ENCODE data around the gene FOSL2. TPM values are rescaled to one million over a fixed set of nuclear protein-coding genes. Genes with fewer than 3 reads are reported as not detected.

FOSL2 gene
- total RNA-seq, 1 experiment from 2014 or later, result 53.7 TPM

DNA sequence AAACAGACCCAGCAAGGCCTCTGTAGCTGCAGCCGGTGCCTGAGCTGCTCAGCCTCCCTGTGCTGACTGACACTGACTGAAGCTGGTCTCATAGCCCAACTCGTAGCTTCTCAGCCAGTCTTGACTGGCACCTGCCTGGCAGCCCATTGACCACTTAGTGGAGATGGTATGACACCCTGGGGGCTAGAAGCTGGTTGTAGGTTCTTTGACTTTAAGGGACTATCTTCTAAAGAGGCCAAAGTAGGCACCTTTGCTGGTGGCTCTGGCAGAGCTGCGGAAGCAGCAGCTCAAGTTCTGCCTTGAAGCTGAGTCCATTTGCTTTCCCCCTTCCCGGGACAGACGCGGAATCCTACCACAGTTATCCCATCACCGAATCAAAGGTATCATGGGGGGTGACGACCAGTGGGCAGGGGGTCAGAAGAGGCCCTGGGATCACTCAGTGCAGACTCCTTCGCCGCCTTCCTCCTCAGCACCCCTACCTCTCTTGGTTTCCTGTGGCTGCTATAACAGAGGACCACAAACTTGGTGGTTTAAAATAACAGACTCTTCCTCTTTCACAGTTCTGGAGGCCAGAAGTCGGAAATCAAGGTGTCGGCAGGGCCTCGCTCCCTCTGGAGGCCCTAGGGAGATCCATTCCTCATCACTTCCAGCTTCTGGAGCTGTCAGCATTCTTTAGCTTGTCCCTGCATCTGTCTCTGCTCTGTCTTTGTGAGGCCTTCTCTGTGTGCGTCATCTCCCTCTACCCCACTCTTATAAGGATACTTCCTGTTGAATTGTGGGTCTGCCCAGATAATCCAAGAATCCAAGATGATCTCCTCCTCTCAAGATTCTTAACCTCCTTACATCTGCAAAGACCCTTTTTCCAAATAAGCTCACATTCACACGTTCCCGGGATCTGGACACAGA is 13.7 kb upstream of the FOSL2 start:
- peaks cover 57% of the 10 kb centered on the region for H3K4me1 Mint-ChIP-seq (ENCODE audit: low read depth, unreplicated experiment)
- no peaks in the 10 kb centered on the region for H3K9me3 Mint-ChIP-seq (ENCODE audit: low read depth, unreplicated experiment)
- H3K4me3 Mint-ChIP-seq (ENCODE audit: low read depth, unreplicated experiment), result no peak overlapping the region
- no peak for DNase-seq
- no peaks in the 10 kb centered on the region for H3K27me3 Mint-ChIP-seq (ENCODE audit: unreplicated experiment)
- CTCF ChIA-PET, result interaction anchor here (2.4 kb wide), 1 partner anchor 12 kb away, joined by 8 read pairs; no protein-coding TSS in a partner anchor
- peaks cover 9% of the 10 kb centered on the region for H3K36me3 Mint-ChIP-seq (ENCODE audit: insufficient read depth, unreplicated experiment)
- BruUV-seq (replicated peaks), result no TSS peak
- TF ChIP-seq, protein P1, sequence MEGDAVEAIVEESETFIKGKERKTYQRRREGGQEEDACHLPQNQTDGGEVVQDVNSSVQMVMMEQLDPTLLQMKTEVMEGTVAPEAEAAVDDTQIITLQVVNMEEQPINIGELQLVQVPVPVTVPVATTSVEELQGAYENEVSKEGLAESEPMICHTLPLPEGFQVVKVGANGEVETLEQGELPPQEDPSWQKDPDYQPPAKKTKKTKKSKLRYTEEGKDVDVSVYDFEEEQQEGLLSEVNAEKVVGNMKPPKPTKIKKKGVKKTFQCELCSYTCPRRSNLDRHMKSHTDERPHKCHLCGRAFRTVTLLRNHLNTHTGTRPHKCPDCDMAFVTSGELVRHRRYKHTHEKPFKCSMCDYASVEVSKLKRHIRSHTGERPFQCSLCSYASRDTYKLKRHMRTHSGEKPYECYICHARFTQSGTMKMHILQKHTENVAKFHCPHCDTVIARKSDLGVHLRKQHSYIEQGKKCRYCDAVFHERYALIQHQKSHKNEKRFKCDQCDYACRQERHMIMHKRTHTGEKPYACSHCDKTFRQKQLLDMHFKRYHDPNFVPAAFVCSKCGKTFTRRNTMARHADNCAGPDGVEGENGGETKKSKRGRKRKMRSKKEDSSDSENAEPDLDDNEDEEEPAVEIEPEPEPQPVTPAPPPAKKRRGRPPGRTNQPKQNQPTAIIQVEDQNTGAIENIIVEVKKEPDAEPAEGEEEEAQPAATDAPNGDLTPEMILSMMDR (IDR thresholded peaks at IDR 0.05; ENCODE audit: unreplicated experiment), result no peak
- H3K27ac Mint-ChIP-seq (ENCODE audit: unreplicated experiment), result peak overlapping the region; percentile 21
- intact Hi-C loops (cut with micrococcal nuclease; ENCODE audit: unreplicated experiment), result no loop called here

DNA sequence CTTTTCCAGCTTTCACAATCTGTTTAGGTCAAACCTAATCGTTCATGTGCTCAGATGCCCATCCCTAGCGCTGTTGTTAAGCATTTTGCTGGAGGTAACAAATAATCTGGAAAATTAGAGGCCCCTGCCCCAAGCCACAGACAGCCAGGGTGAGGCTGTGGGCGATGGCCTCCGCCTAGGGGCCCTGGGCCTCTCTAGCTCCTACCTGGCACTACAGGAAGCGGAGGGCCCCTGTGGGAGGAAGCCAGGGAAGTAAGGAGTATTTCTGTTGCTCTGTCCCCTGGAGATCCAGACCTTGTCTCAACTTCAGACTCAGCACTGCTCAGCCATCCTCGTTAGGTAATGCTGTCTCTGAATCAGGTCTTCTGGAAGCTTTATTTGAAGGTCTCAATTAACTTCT is 12.4 kb upstream of the FOSL2 start:
- H3K27me3 Mint-ChIP-seq (ENCODE audit: unreplicated experiment), result no peaks in the 10 kb centered on the region
- TF ChIP-seq, protein P1 (IDR thresholded peaks at IDR 0.05; ENCODE audit: unreplicated experiment), result no peak

DNA sequence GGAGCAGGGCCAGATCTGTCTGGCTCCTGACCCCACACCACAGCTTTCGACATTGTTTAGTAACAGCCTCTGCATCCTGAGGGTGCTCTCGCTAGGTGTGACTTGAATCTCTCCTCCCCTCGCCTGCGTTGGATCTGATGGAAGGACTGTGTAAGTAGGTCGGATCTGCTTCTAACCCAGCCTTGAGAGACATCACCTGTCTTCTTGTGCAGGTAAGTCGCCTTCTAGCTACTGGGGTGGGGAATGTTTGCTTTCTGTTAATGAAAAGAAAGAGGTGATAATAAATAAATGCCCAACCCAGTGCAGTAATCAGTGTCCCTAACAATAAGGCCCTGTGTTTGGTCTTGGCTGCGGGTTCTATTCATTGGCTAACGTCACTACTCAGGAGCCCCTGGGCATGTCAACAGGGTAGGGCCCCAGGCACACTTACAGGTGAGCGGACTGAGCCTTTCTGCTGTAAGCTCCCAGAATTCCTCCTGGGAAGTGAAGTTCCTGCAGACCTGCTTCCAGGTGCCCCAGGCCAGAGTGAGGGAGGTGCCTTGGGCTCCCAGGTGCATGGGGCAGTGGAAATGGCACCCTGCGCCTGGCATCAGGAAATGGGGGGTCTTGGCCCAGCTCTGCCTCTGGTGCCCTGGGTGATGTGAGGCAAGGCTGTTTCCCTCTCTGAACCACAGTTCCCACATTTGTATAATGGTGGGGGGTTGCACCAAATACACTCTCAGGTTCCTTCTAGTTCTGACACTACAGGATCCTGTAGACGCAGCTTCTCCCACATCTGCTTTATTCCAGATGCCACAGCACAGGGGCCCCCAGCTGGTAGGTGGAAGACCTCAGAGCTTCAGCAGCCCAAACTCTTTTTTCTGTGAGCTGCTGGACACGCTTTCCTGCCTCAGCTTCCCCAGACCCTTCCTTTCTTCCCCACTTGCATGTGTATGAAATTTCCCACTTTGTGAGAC is 11.2 kb upstream of the FOSL2 start:
- H3K4me3 Mint-ChIP-seq (ENCODE audit: low read depth, unreplicated experiment), result no peak overlapping the region
- peak; percentile 71 for DNase-seq
- no peaks in the 10 kb centered on the region for H3K9me3 Mint-ChIP-seq (ENCODE audit: low read depth, unreplicated experiment)
- H3K36me3 Mint-ChIP-seq (ENCODE audit: insufficient read depth, unreplicated experiment), result peaks cover 5% of the 10 kb centered on the region
- TSS peak; percentile 82 for BruUV-seq (replicated peaks)
- no peak overlapping the region for H3K27ac Mint-ChIP-seq (ENCODE audit: unreplicated experiment)
- intact Hi-C loops (cut with micrococcal nuclease; ENCODE audit: unreplicated experiment), result no loop called here
- H3K4me1 Mint-ChIP-seq (ENCODE audit: low read depth, unreplicated experiment), result peaks cover 49% of the 10 kb centered on the region
- TF ChIP-seq, protein P1 (IDR thresholded peaks at IDR 0.05; ENCODE audit: unreplicated experiment), result no peak
- no peaks in the 10 kb centered on the region for H3K27me3 Mint-ChIP-seq (ENCODE audit: unreplicated experiment)
- CTCF ChIA-PET, result interaction anchor here (0.6 to 2.2 kb wide), 5 partner anchors 11 to 389 kb away, joined by 3 to 7 read pairs (median 3); partner anchors contain the start of gene FOSL2

More for the DNA sequence above, 12.4 kb upstream of the FOSL2 start:
- no TSS peak for BruUV-seq (replicated peaks)
- no peak for DNase-seq
- CTCF ChIA-PET, result interaction anchor here (0.6 to 2.2 kb wide), 2 partner anchors 12 to 66 kb away, joined by 5 to 7 read pairs; partner anchors contain the start of gene FOSL2
- H3K9me3 Mint-ChIP-seq (ENCODE audit: low read depth, unreplicated experiment), result no peaks in the 10 kb centered on the region
- H3K36me3 Mint-ChIP-seq (ENCODE audit: insufficient read depth, unreplicated experiment), result peaks cover 5% of the 10 kb centered on the region
- intact Hi-C loops (cut with micrococcal nuclease; ENCODE audit: unreplicated experiment), result no loop called here
- H3K4me1 Mint-ChIP-seq (ENCODE audit: low read depth, unreplicated experiment), result peaks cover 50% of the 10 kb centered on the region
- H3K27ac Mint-ChIP-seq (ENCODE audit: unreplicated experiment), result no peak overlapping the region
- H3K4me3 Mint-ChIP-seq (ENCODE audit: low read depth, unreplicated experiment), result no peak overlapping the region

DNA sequence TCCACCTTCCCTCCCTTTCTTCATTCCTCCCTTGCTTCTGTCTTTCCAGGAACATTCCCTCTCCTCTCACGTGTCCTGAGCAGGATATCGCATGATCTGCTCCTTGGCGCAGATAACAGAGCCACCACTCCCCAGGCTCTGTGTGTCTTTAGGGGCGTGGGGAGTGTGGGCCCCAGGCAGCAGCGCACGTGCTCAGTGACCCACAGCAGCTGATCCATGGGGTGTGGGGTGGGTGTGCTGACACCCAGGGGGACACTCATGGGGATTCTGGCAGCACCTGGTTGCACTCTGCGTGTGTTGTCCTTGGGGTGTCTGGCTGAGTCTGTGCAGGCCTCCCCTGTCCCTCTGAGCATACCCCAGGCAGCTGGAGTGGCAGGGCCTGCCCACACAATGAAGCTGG is 9.9 kb upstream of the FOSL2 start:
- CTCF ChIA-PET, result interaction anchor here (0.5 kb wide), 1 partner anchor 40 kb away, joined by 3 read pairs; no protein-coding TSS in a partner anchor
- TF ChIP-seq, protein P1 (IDR thresholded peaks at IDR 0.05; ENCODE audit: unreplicated experiment), result no peak
- intact Hi-C loops (cut with micrococcal nuclease; ENCODE audit: unreplicated experiment), result no loop called here
- peaks cover 49% of the 10 kb centered on the region for H3K4me1 Mint-ChIP-seq (ENCODE audit: low read depth, unreplicated experiment)
- no peaks in the 10 kb centered on the region for H3K27me3 Mint-ChIP-seq (ENCODE audit: unreplicated experiment)
- BruUV-seq (replicated peaks), result no TSS peak
- H3K4me3 Mint-ChIP-seq (ENCODE audit: low read depth, unreplicated experiment), result no peak overlapping the region
- DNase-seq, result no peak
- peaks cover 5% of the 10 kb centered on the region for H3K36me3 Mint-ChIP-seq (ENCODE audit: insufficient read depth, unreplicated experiment)
- peak overlapping the region; percentile 90 for H3K27ac Mint-ChIP-seq (ENCODE audit: unreplicated experiment)
- no peaks in the 10 kb centered on the region for H3K9me3 Mint-ChIP-seq (ENCODE audit: low read depth, unreplicated experiment)
